ENCODE data around the gene ATG16L2. TPM values are rescaled to one million over a fixed set of nuclear protein-coding genes. Genes with fewer than 3 reads are reported as not detected.
A peak's percentile ranks its signal among the peaks of the same experiment; 100 is the strongest.

The ATG16L2 gene
- total RNA-seq, 1 donor from 2014 or later, result 9.6 TPM

GRCh38 chr11:72842126-72842525 lies 27.9 kb downstream of the ATG16L2 start:
- H3K27ac Mint-ChIP-seq (ENCODE audit: unreplicated experiment), result no peak overlapping the region

GRCh38 chr11:72842653-72843330 lies 28.6 kb downstream of the ATG16L2 start:
- H3K4me1 Mint-ChIP-seq (ENCODE audit: low read depth, unreplicated experiment), result peaks cover 13% of the 10 kb centered on the region
- no peaks in the 10 kb centered on the region for H3K27me3 ChIP-seq (ENCODE audit: insufficient read depth, low read length)
- H3K36me3 Mint-ChIP-seq (ENCODE audit: low read depth, unreplicated experiment), result peaks cover 4% of the 10 kb centered on the region
- H4K20me1 ChIP-seq (ENCODE audit: insufficient read depth, low read length), result no peaks in the 10 kb centered on the region
- H3K9ac ChIP-seq (ENCODE audit: low read length), result no peak overlapping the region
- H2AFZ ChIP-seq (ENCODE audit: low read depth, low read length), result no peak overlapping the region
- H3K4me3 Mint-ChIP-seq (ENCODE audit: unreplicated experiment), result no peak overlapping the region
- no peaks in the 10 kb centered on the region for H3K9me3 ChIP-seq (ENCODE audit: insufficient read depth, low read depth, low read length)
- FAIRE-seq, result no peak
- H3K79me2 ChIP-seq (ENCODE audit: insufficient read depth, low read length), result no peaks in the 10 kb centered on the region
- H3K27me3 Mint-ChIP-seq (ENCODE audit: low read depth, unreplicated experiment), result no peaks in the 10 kb centered on the region
- H3K36me3 ChIP-seq (ENCODE audit: insufficient read depth, low read length), result peaks cover 6% of the 10 kb centered on the region
- H3K4me3 ChIP-seq (ENCODE audit: insufficient read depth, low read depth, low read length), result no peak overlapping the region
- no peak overlapping the region for H3K27ac ChIP-seq (ENCODE audit: low read depth, low read length)
- no peak for TF ChIP-seq EZH2 (IDR thresholded peaks at IDR 0.05; ENCODE audit: insufficient read depth, low read length)
- TF ChIP-seq CTCF (IDR thresholded peaks at IDR 0.05; ENCODE audit: insufficient read depth, low read depth, low read length), result no peak
- H3K27ac Mint-ChIP-seq (ENCODE audit: unreplicated experiment), result no peak overlapping the region
- no peak for DNase-seq (ENCODE audit: low read depth)
- no peak overlapping the region for H3K4me2 ChIP-seq (ENCODE audit: low read length)
- no peaks in the 10 kb centered on the region for H3K9me3 Mint-ChIP-seq (ENCODE audit: unreplicated experiment)
- H3K4me1 ChIP-seq (ENCODE audit: insufficient read depth, low read length), result peaks cover 17% of the 10 kb centered on the region

More at GRCh38 chr11:72842126-72842525, 27.9 kb downstream of the ATG16L2 start:
- H3K36me3 Mint-ChIP-seq (ENCODE audit: low read depth, unreplicated experiment), result peaks cover 4% of the 10 kb centered on the region
- H3K9ac ChIP-seq (ENCODE audit: low read length), result no peak overlapping the region
- H3K27me3 ChIP-seq (ENCODE audit: insufficient read depth, low read length), result no peaks in the 10 kb centered on the region
- no peaks in the 10 kb centered on the region for H3K9me3 Mint-ChIP-seq (ENCODE audit: unreplicated experiment)
- H3K36me3 ChIP-seq (ENCODE audit: insufficient read depth, low read length), result peaks cover 6% of the 10 kb centered on the region
- H3K27me3 Mint-ChIP-seq (ENCODE audit: low read depth, unreplicated experiment), result no peaks in the 10 kb centered on the region
- no peak overlapping the region for H3K27ac ChIP-seq (ENCODE audit: low read depth, low read length)
- H3K4me2 ChIP-seq (ENCODE audit: low read length), result no peak overlapping the region
- H3K4me3 ChIP-seq (ENCODE audit: insufficient read depth, low read depth, low read length), result no peak overlapping the region
- H4K20me1 ChIP-seq (ENCODE audit: insufficient read depth, low read length), result no peaks in the 10 kb centered on the region
- FAIRE-seq (no peak), DNase-seq (ENCODE audit: low read depth) (peak; percentile 58)
- no peaks in the 10 kb centered on the region for H3K9me3 ChIP-seq (ENCODE audit: insufficient read depth, low read depth, low read length)
- H3K4me1 ChIP-seq (ENCODE audit: insufficient read depth, low read length), result peaks cover 17% of the 10 kb centered on the region
- peaks cover 13% of the 10 kb centered on the region for H3K4me1 Mint-ChIP-seq (ENCODE audit: low read depth, unreplicated experiment)
- no peak overlapping the region for H2AFZ ChIP-seq (ENCODE audit: low read depth, low read length)
- no peak overlapping the region for H3K4me3 Mint-ChIP-seq (ENCODE audit: unreplicated experiment)
- TF ChIP-seq EZH2 (IDR thresholded peaks at IDR 0.05; ENCODE audit: insufficient read depth, low read length), result no peak
- TF ChIP-seq CTCF (IDR thresholded peaks at IDR 0.05; ENCODE audit: insufficient read depth, low read depth, low read length), result no peak
- no peaks in the 10 kb centered on the region for H3K79me2 ChIP-seq (ENCODE audit: insufficient read depth, low read length)

GRCh38 chr11:72844356-72844755 lies 30.1 kb downstream of the ATG16L2 start:
- Histone ChIP-seq H3K4me1 (ENCODE audit: insufficient read depth, low read length) (peaks cover 7% of the 10 kb centered on the region), H4K20me1 (ENCODE audit: insufficient read depth, low read length) (no peaks in the 10 kb centered on the region), H2AFZ (ENCODE audit: low read depth, low read length) (no peak overlapping the region), H3K9ac (ENCODE audit: low read length) (no peak overlapping the region), H3K79me2 (ENCODE audit: insufficient read depth, low read length) (no peaks in the 10 kb centered on the region), H3K9me3 (ENCODE audit: insufficient read depth, low read depth, low read length) (no peaks in the 10 kb centered on the region), H3K36me3 (ENCODE audit: insufficient read depth, low read length) (peaks cover 6% of the 10 kb centered on the region), H3K27me3 (ENCODE audit: insufficient read depth, low read length) (no peaks in the 10 kb centered on the region), H3K4me3 (ENCODE audit: insufficient read depth, low read depth, low read length) (no peak overlapping the region), H3K4me2 (ENCODE audit: low read length) (no peak overlapping the region), H3K27ac (ENCODE audit: low read depth, low read length) (no peak overlapping the region)
- Mint-ChIP-seq H3K36me3 (ENCODE audit: low read depth, unreplicated experiment) (peaks cover 4% of the 10 kb centered on the region), H3K9me3 (ENCODE audit: unreplicated experiment) (no peaks in the 10 kb centered on the region), H3K4me3 (ENCODE audit: unreplicated experiment) (no peak overlapping the region), H3K27ac (ENCODE audit: unreplicated experiment) (no peak overlapping the region), H3K4me1 (ENCODE audit: low read depth, unreplicated experiment) (peaks cover 13% of the 10 kb centered on the region), H3K27me3 (ENCODE audit: low read depth, unreplicated experiment) (no peaks in the 10 kb centered on the region)
- FAIRE-seq, result no peak
- peak; percentile 60 for DNase-seq (ENCODE audit: low read depth)
- TF ChIP-seq EZH2 (IDR thresholded peaks at IDR 0.05; ENCODE audit: insufficient read depth, low read length) (no peak), CTCF (IDR thresholded peaks at IDR 0.05; ENCODE audit: insufficient read depth, low read depth, low read length) (no peak)

Measured in astrocyte (in vitro differentiated cells and primary cell).